Liver (tissue), 9 donors: Measurements from ENCODE around the gene IDI2. TPM values are rescaled to one million over a fixed set of nuclear protein-coding genes. Genes with fewer than 3 reads are reported as not detected.
A peak's percentile ranks its signal among the peaks of the same experiment; 100 is the strongest.

Experiments
- DNase-seq: peaks from one replicate; pipeline ENCODE4 v3.0.0-alpha.2; 2017; ENCODE audit warnings: low spot score
- H3K27ac ChIP-seq, 2 donors: one replicate each; pipeline ENCODE4 v1.7.0; 2013; ENCODE audit warnings: inconsistent platforms in 2 of 2, low read length in 2 of 2, control low read depth in 1 of 2, low read depth in 1 of 2, mild to moderate bottlenecking in 1 of 2
- H3K27me3 ChIP-seq, 4 donors: one replicate each; pipeline versions ENCODE4 v1.6.1 to v1.7.0; 2013; ENCODE audit warnings: low read length in 3 of 4, inconsistent platforms in 1 of 4, mild to moderate bottlenecking in 1 of 4, moderate library complexity in 1 of 4; ENCODE audit not compliant: control insufficient read depth in 4 of 4, insufficient read depth in 4 of 4
- H3K36me3 ChIP-seq, 4 donors: one replicate each; pipeline versions ENCODE4 v1.6.1 to v1.7.0; 2013; ENCODE audit warnings: low read length in 3 of 4, mild to moderate bottlenecking in 3 of 4, low read depth in 1 of 4, moderate library complexity in 1 of 4; ENCODE audit not compliant: control insufficient read depth in 4 of 4, insufficient read depth in 3 of 4
- H3K4me1 ChIP-seq, 4 donors: one replicate each; pipeline versions ENCODE4 v1.6.1 to v1.7.0; 2013; ENCODE audit warnings: low read length in 3 of 4, mild to moderate bottlenecking in 3 of 4, moderate library complexity in 1 of 4; ENCODE audit not compliant: control insufficient read depth in 4 of 4, insufficient read depth in 4 of 4
- H3K4me3 ChIP-seq, 3 donors: one replicate each; pipeline versions ENCODE4 v1.6.1 to v1.7.0; 2013; ENCODE audit warnings: low read length in 3 of 3, control low read depth in 1 of 3, low read depth in 1 of 3, mild to moderate bottlenecking in 1 of 3
- H3K9ac ChIP-seq, 2 donors: one replicate each; pipeline ENCODE4 v1.7.0; 2013; ENCODE audit warnings: low read length in 2 of 2, mild to moderate bottlenecking in 2 of 2, moderate library complexity in 2 of 2, control low read depth in 1 of 2, low read depth in 1 of 2
- H3K9me3 ChIP-seq, 4 donors: one replicate each; pipeline versions ENCODE4 v1.6.1 to v1.7.0; 2013; ENCODE audit warnings: low read length in 3 of 4; ENCODE audit not compliant: control insufficient read depth in 4 of 4
- EGR1 ChIP-seq, 2 donors: IDR thresholded peaks; 2 replicates each; pipeline ENCODE4 v1.6.1; 2016 to 2018; ENCODE audit warnings: antibody characterized with exemption in 2 of 2, low read depth in 2 of 2
- FOXA1 ChIP-seq: IDR thresholded peaks from 2 replicates; pipeline ENCODE4 v1.6.1; 2016; ENCODE audit warnings: antibody characterized with exemption
- FOXA2 ChIP-seq: IDR thresholded peaks from 2 replicates; pipeline ENCODE4 v1.6.1; 2016; ENCODE audit warnings: antibody characterized with exemption
- GABPA ChIP-seq, 2 donors: IDR thresholded peaks in 1 of 2; conservative IDR thresholded peaks in 1 of 2; 2 replicates each; pipeline ENCODE4 v1.6.1; 2016; ENCODE audit warnings: antibody characterized with exemption in 2 of 2, mild to moderate bottlenecking in 1 of 2, moderate library complexity in 1 of 2
- HNF4A ChIP-seq, 2 donors: conservative IDR thresholded peaks; 2 replicates each; pipeline ENCODE4 v1.6.1; 2016; ENCODE audit warnings: antibody characterized with exemption in 2 of 2, mild to moderate bottlenecking in 2 of 2
- HNF4G ChIP-seq: IDR thresholded peaks from 2 replicates; pipeline ENCODE4 v1.6.1; 2016; ENCODE audit warnings: antibody characterized with exemption
- JUND ChIP-seq, 2 donors: IDR thresholded peaks; 2 replicates each; pipeline ENCODE4 v1.6.1; 2016; ENCODE audit warnings: antibody characterized with exemption in 2 of 2
- NR2F2 ChIP-seq: IDR thresholded peaks from 2 replicates; pipeline ENCODE4 v1.6.1; 2016; ENCODE audit warnings: antibody characterized with exemption
- RAD21 ChIP-seq, 2 donors: IDR thresholded peaks; 2 replicates each; pipeline ENCODE4 v1.6.1; 2016; ENCODE audit warnings: antibody characterized with exemption in 2 of 2, mild to moderate bottlenecking in 2 of 2
- RXRA ChIP-seq, 2 donors: IDR thresholded peaks; 2 replicates each; pipeline ENCODE4 v1.6.1; 2017 to 2018; ENCODE audit warnings: antibody characterized with exemption in 2 of 2, mild to moderate bottlenecking in 1 of 2
- SP1 ChIP-seq: IDR thresholded peaks from 2 replicates; pipeline ENCODE4 v1.6.1; 2018; ENCODE audit warnings: antibody characterized with exemption, mild to moderate bottlenecking
- TAF1 ChIP-seq: conservative IDR thresholded peaks from 2 replicates; pipeline ENCODE4 v1.6.1; 2016; ENCODE audit warnings: antibody characterized with exemption, mild to moderate bottlenecking
- YY1 ChIP-seq: IDR thresholded peaks from 2 replicates; pipeline ENCODE4 v1.6.1; 2016; ENCODE audit warnings: antibody characterized with exemption, mild to moderate bottlenecking
- ZBTB33 ChIP-seq: IDR thresholded peaks from 2 replicates; pipeline ENCODE4 v1.6.1; 2016; ENCODE audit warnings: antibody characterized with exemption
- WGBS: extraction: QIAGEN DNeasy Blood & Tissue Kit; methylation state at CpG from one replicate; pipeline ENCODE4 v1.1.7; 2013; 5-methylcytosine and 5-hydroxymethylcytosine counted together
- polyA plus RNA-seq, 2 donors: library from polyadenylated mRNA; stranded (reverse) in 1 of 2; unstranded in 1 of 2; fragments of 200-250 nt in 1 of 2; fragments of >200 nt in 1 of 2; fragmentation: Nextera tagmentation in 1 of 2; extraction: Ambion mirVana in 1 of 2; gene quantifications; one replicate each; pipeline versions ENCODE4 v1.2.1 to v1.2.3, GENCODE V29; 2013 to 2015
- total RNA-seq, 2 donors: library from RNA; depleted of rRNA; stranded (reverse); fragments of >200 nt; gene quantifications; one replicate each; pipeline ENCODE4 v1.2.3, GENCODE V29; 2014
- TF ChIP-seq, protein P1 (sequence below): IDR thresholded peaks from 2 replicates; pipeline ENCODE4 v1.6.1; 2016; ENCODE audit warnings: antibody characterized with exemption
- TF ChIP-seq, protein P2 (sequence below): IDR thresholded peaks from 2 replicates; pipeline ENCODE4 v1.6.1; 2016; ENCODE audit warnings: antibody characterized with exemption
- donor health status: healthy.
- donor health status: healthy.
- donor health status: healthy.
- donor health status: healthy.
- donor health status: healthy.

IDI2 gene
- total and polyA plus RNA-seq, 4 donors = not detected

- WGBS = 8% methylated on average over 7 of the region's 7 CpGs
- peak overlapping the region in 1 of 2 donors; percentile 60 for H3K27ac ChIP-seq
- peak overlapping the region; percentile 69 to 99 (median 94) for H3K4me3 ChIP-seq
- TF ChIP-seq, protein P1, sequence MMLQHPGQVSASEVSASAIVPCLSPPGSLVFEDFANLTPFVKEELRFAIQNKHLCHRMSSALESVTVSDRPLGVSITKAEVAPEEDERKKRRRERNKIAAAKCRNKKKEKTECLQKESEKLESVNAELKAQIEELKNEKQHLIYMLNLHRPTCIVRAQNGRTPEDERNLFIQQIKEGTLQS = no peak
- TF ChIP-seq FOXA1 (no peak), ZBTB33 (no peak)
- H3K27me3 ChIP-seq = no peaks in the 10 kb centered on the region
- H3K4me1 ChIP-seq = peaks cover 7 to 26% (median 16%) of the 10 kb centered on the region in 4 donors
- peak overlapping the region; percentile 66 to 78 for H3K9ac ChIP-seq
- no peak for DNase-seq
- peaks cover 0 to 5% (median 1%) of the 10 kb centered on the region in 4 donors for H3K36me3 ChIP-seq
- H3K9me3 ChIP-seq = no peaks in the 10 kb centered on the region
Measured at GRCh38 chr10:987620-987869, 38.1 kb downstream of the IDI2 start.

DNA sequence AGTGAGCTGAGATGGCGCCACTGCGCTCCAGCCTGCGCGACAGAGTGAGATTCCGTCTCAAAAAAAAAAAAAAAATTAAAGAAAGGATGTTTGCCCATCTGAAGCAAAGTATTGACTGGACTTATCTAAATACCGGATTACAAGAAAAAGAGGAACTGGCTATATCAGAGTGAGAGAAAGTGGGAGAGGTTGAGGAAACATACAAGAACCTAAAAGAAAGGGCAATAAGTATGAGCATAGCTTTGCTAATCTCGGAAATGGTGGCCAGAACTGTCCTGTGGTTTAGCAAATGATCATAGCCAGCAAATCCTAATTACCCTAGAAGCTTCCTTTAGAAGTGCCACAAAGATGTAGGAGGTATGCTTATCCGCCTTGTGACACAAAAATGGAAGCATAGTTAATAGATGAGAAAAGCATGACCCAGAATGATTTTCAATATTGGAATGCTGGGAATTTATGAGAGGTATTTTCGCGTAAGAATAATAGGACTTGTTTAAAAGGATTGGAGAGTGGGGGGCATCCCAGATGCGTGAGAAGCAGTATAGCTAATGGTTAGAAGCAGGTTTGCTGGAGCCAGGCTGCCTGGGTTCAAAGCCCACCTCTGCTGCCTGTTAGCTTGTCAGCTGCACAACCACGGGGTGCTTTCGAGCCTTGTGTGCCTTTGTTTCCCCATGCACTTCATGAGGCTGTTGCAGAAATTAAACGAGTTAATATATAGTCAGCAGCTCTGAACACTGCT lies 38.6 kb downstream of the IDI2 start:
- Histone ChIP-seq H3K27ac (no peak overlapping the region), H3K9ac (peak overlapping the region in 1 of 2 donors; percentile 66), H3K27me3 (no peaks in the 10 kb centered on the region), H3K9me3 (no peaks in the 10 kb centered on the region), H3K4me3 (peak overlapping the region; percentile 69 to 99 (median 94)), H3K4me1 (peaks cover 7 to 26% (median 16%) of the 10 kb centered on the region in 4 donors), H3K36me3 (peaks cover 0 to 2% (median 0%) of the 10 kb centered on the region in 4 donors)
- 78% methylated on average over 14 of the region's 14 CpGs for WGBS
- DNase-seq = no peak
- TF ChIP-seq JUND (IDR thresholded peaks at IDR 0.05) (no peak), YY1 (no peak), EGR1 (IDR thresholded peaks at IDR 0.05; ENCODE audit: low read depth in 2 of 2) (no peak), GABPA (IDR thresholded peaks at IDR 0.05 in 1 of 2, conservative IDR thresholded peaks at IDR 0.05 in 1 of 2) (no peak), RXRA (IDR thresholded peaks at IDR 0.05) (no peak), FOXA2 (no peak), HNF4A (conservative IDR thresholded peaks at IDR 0.05) (no peak), NR2F2 (no peak), SP1 (no peak)
- TF ChIP-seq, protein P2, sequence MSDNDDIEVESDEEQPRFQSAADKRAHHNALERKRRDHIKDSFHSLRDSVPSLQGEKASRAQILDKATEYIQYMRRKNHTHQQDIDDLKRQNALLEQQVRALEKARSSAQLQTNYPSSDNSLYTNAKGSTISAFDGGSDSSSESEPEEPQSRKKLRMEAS = no peak
- TF ChIP-seq, protein P1 = no peak

DNA sequence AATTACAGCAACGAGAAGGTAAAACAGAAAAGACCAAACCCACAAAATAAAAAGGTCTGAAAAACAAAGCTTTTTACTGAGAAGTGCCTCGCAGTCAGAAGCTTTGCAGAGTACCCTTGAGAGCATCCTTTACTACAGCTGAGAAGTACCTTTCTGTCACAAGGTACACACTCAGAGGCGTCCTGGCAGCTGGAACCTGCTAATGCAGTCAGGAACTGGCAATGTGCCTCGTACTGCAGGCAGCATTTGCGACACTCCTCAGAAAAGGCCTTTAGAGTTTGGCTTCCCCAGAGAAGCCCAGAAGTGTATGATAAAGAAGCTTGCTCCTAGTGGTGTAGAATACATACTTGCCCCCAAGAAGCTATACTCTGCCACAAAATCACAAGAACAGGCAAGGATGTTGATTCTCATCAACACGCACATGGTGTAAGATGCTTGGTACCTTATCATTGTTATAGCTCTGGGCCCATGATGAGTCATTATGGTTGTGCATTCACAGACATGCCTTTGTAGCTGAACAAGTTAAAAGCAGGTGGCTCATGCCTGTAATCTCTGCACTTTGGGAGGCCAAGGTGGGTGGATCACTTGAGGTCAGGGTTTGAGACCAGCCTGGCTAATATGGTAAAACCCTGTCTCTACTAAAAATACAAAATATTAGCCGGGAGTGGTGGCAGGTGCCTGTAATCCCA lies 39.4 kb downstream of the IDI2 start:
- 87% methylated on average over 7 of the region's 7 CpGs for WGBS

More for the DNA sequence above, 39.4 kb downstream of the IDI2 start:
- Histone ChIP-seq H3K36me3 (peaks cover 0 to 2% (median 0%) of the 10 kb centered on the region in 4 donors), H3K4me1 (peaks cover 7 to 26% (median 16%) of the 10 kb centered on the region in 4 donors), H3K4me3 (no peak overlapping the region), H3K27me3 (no peaks in the 10 kb centered on the region), H3K9me3 (no peaks in the 10 kb centered on the region), H3K27ac (no peak overlapping the region), H3K9ac (no peak overlapping the region)
- no peak for DNase-seq
- TF ChIP-seq GABPA (IDR thresholded peaks at IDR 0.05 in 1 of 2, conservative IDR thresholded peaks at IDR 0.05 in 1 of 2) = no peak
- TF ChIP-seq, protein P1 = no peak
- TF ChIP-seq FOXA1 = no peak
- TF ChIP-seq JUND (IDR thresholded peaks at IDR 0.05) = no peak
- no peak for TF ChIP-seq RXRA (IDR thresholded peaks at IDR 0.05)
- no peak for TF ChIP-seq SP1
- no peak for TF ChIP-seq TAF1
- no peak for TF ChIP-seq HNF4A (conservative IDR thresholded peaks at IDR 0.05)
- TF ChIP-seq RAD21 (IDR thresholded peaks at IDR 0.05) = no peak
- no peak for TF ChIP-seq NR2F2
- TF ChIP-seq HNF4G = no peak
- TF ChIP-seq ZBTB33 = no peak
- no peak for TF ChIP-seq EGR1 (IDR thresholded peaks at IDR 0.05; ENCODE audit: low read depth in 2 of 2)
